Measurements from ENCODE around the gene ARHGDIB. TPM values are rescaled to one million over a fixed set of nuclear protein-coding genes. Genes with fewer than 3 reads are reported as not detected.

The ARHGDIB gene
- total and polyA plus RNA-seq, 2 donors (not counting 1 experiment from before 2014, with no cell fraction given), result 8.3 to 43.7 TPM

- Histone ChIP-seq H3K4me3 (replicated peaks in 1 of 4; ENCODE audit: control extremely low read depth in 1 of 4, insufficient read depth in 1 of 4, low read depth in 3 of 4, low read length in 4 of 4) (no peak overlapping the region), H3K27ac (ENCODE audit: insufficient read depth, low read length) (no peak overlapping the region), H3K9ac (ENCODE audit: insufficient read depth, low read length) (no peak overlapping the region), H3K36me3 (ENCODE audit: control insufficient read depth, insufficient read depth, low read length) (no peaks in the 10 kb centered on the region), H3K4me2 (ENCODE audit: extremely low read depth, insufficient read depth, low read length) (no peak overlapping the region), H4K20me1 (ENCODE audit: control insufficient read depth, extremely low read depth, insufficient read depth, low read length) (no peaks in the 10 kb centered on the region), H3K27me3 (ENCODE audit: control insufficient read depth, insufficient read depth, low read length) (no peaks in the 10 kb centered on the region), H3K9me3 (ENCODE audit: control insufficient read depth, insufficient read depth, low read depth, low read length) (no peaks in the 10 kb centered on the region), H2AFZ (ENCODE audit: low read length) (no peak overlapping the region), H3K4me1 (ENCODE audit: control insufficient read depth, extremely low read depth, insufficient read depth, low read length) (peaks cover 11% of the 10 kb centered on the region), H3K79me2 (ENCODE audit: control insufficient read depth, insufficient read depth, low read length) (no peaks in the 10 kb centered on the region)
- DNase-seq (ENCODE audit: low read depth in 2 of 2), result peak in 1 of 2 donors; percentile 27
- TF ChIP-seq, protein P1, sequence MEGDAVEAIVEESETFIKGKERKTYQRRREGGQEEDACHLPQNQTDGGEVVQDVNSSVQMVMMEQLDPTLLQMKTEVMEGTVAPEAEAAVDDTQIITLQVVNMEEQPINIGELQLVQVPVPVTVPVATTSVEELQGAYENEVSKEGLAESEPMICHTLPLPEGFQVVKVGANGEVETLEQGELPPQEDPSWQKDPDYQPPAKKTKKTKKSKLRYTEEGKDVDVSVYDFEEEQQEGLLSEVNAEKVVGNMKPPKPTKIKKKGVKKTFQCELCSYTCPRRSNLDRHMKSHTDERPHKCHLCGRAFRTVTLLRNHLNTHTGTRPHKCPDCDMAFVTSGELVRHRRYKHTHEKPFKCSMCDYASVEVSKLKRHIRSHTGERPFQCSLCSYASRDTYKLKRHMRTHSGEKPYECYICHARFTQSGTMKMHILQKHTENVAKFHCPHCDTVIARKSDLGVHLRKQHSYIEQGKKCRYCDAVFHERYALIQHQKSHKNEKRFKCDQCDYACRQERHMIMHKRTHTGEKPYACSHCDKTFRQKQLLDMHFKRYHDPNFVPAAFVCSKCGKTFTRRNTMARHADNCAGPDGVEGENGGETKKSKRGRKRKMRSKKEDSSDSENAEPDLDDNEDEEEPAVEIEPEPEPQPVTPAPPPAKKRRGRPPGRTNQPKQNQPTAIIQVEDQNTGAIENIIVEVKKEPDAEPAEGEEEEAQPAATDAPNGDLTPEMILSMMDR (conservative IDR thresholded peaks at IDR 0.05 in 1 of 2, IDR thresholded peaks at IDR 0.05 in 1 of 2; ENCODE audit: low read depth in 1 of 2, low read length in 2 of 2), result no peak
- TF ChIP-seq EZH2 (IDR thresholded peaks at IDR 0.05; ENCODE audit: low read length, missing control alignments), result no peak
Observed at GRCh38 chr12:14950982-14951746, 10.2 kb downstream of the ARHGDIB start.

GRCh38 chr12:14950421-14950820 is 11.0 kb downstream of the ARHGDIB start:
- peak overlapping the region; percentile 39 for H2AFZ ChIP-seq (ENCODE audit: low read length)

GRCh38 chr12:14949631-14950030 is 11.8 kb downstream of the ARHGDIB start:
- H3K9ac ChIP-seq (ENCODE audit: insufficient read depth, low read length), result no peak overlapping the region
- no peak overlapping the region for H2AFZ ChIP-seq (ENCODE audit: low read length)
- no peak overlapping the region for H3K27ac ChIP-seq (ENCODE audit: insufficient read depth, low read length)
- H4K20me1 ChIP-seq (ENCODE audit: control insufficient read depth, extremely low read depth, insufficient read depth, low read length), result no peaks in the 10 kb centered on the region
- TF ChIP-seq, protein P1 (conservative IDR thresholded peaks at IDR 0.05 in 1 of 2, IDR thresholded peaks at IDR 0.05 in 1 of 2; ENCODE audit: low read depth in 1 of 2, low read length in 2 of 2), result no peak
- no peak for TF ChIP-seq EZH2 (IDR thresholded peaks at IDR 0.05; ENCODE audit: low read length, missing control alignments)
- DNase-seq (ENCODE audit: low read depth in 2 of 2), result no peak
- peaks cover 11% of the 10 kb centered on the region for H3K4me1 ChIP-seq (ENCODE audit: control insufficient read depth, extremely low read depth, insufficient read depth, low read length)
- no peak overlapping the region for H3K4me2 ChIP-seq (ENCODE audit: extremely low read depth, insufficient read depth, low read length)
- no peak overlapping the region for H3K4me3 ChIP-seq (replicated peaks in 1 of 4; ENCODE audit: control extremely low read depth in 1 of 4, insufficient read depth in 1 of 4, low read depth in 3 of 4, low read length in 4 of 4)
- no peaks in the 10 kb centered on the region for H3K36me3 ChIP-seq (ENCODE audit: control insufficient read depth, insufficient read depth, low read length)
- no peaks in the 10 kb centered on the region for H3K79me2 ChIP-seq (ENCODE audit: control insufficient read depth, insufficient read depth, low read length)
- H3K9me3 ChIP-seq (ENCODE audit: control insufficient read depth, insufficient read depth, low read depth, low read length), result no peaks in the 10 kb centered on the region
- no peaks in the 10 kb centered on the region for H3K27me3 ChIP-seq (ENCODE audit: control insufficient read depth, insufficient read depth, low read length)

More at GRCh38 chr12:14950421-14950820, 11.0 kb downstream of the ARHGDIB start:
- Histone ChIP-seq H3K27ac (ENCODE audit: insufficient read depth, low read length) (no peak overlapping the region), H3K4me2 (ENCODE audit: extremely low read depth, insufficient read depth, low read length) (no peak overlapping the region), H3K4me3 (replicated peaks in 1 of 4; ENCODE audit: control extremely low read depth in 1 of 4, insufficient read depth in 1 of 4, low read depth in 3 of 4, low read length in 4 of 4) (no peak overlapping the region), H3K9ac (ENCODE audit: insufficient read depth, low read length) (no peak overlapping the region), H4K20me1 (ENCODE audit: control insufficient read depth, extremely low read depth, insufficient read depth, low read length) (no peaks in the 10 kb centered on the region), H3K4me1 (ENCODE audit: control insufficient read depth, extremely low read depth, insufficient read depth, low read length) (peaks cover 11% of the 10 kb centered on the region), H3K27me3 (ENCODE audit: control insufficient read depth, insufficient read depth, low read length) (no peaks in the 10 kb centered on the region), H3K36me3 (ENCODE audit: control insufficient read depth, insufficient read depth, low read length) (no peaks in the 10 kb centered on the region), H3K79me2 (ENCODE audit: control insufficient read depth, insufficient read depth, low read length) (no peaks in the 10 kb centered on the region), H3K9me3 (ENCODE audit: control insufficient read depth, insufficient read depth, low read depth, low read length) (no peaks in the 10 kb centered on the region)
- no peak for DNase-seq (ENCODE audit: low read depth in 2 of 2)
- TF ChIP-seq, protein P1 (conservative IDR thresholded peaks at IDR 0.05 in 1 of 2, IDR thresholded peaks at IDR 0.05 in 1 of 2; ENCODE audit: low read depth in 1 of 2, low read length in 2 of 2), result no peak
- no peak for TF ChIP-seq EZH2 (IDR thresholded peaks at IDR 0.05; ENCODE audit: low read length, missing control alignments)

All from fibroblast of lung (primary cell).